GM21576 (cell line): ENCODE data around the gene ZBED6.

Source experiments
- ATAC-seq: cut with Tn5 transposase; IDR thresholded peaks from one replicate; pipeline ENCODE4 v1.9.1; 2021; ENCODE audit warnings: mild to moderate bottlenecking, moderate library complexity; ENCODE audit not compliant: unreplicated experiment

ZBED6 gene

DNA sequence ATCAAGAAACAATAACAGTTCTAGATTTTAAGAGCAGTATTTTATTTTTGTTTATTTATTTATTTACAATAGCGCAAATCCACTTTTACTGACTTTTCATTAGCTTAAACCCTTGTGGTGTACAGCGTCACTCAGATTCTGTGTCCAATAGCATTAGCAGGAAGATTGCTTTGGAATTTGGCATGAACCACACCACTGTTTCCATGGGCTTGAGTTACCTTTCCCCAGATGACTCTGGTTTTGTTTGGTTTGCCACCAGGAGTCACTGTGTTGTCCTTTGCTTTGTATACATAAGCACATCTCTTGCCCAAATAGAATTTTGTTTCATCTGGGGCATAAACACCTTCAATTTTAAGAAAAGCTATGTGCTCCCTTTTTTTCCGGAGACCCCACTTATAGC is 40.1 kb downstream of the ZBED6 start:
- no peak for ATAC-seq

DNA sequence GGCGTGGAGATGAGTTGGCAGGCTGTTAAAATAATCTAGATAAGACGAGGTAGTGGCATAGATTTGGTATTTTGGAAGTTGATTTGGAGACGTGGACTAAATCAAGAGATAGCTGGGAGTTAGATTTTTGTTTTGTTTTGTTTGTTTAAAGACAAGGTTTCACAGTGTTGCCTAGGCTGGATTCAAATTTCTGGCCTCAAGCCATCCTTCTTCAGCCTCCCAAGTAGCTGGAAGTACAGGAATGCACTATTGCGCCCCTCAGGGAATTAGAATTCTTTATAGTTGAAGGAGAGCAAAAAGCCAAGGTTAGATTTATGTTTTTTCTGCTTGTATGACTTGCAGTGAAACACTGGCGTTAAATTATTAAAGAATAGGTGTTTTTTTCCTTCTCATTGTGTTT is 43.7 kb downstream of the ZBED6 start:
- no peak for ATAC-seq

GRCh38 chr1:203840208-203840808 is 44.9 kb downstream of the ZBED6 start:
- ATAC-seq: no peak

DNA sequence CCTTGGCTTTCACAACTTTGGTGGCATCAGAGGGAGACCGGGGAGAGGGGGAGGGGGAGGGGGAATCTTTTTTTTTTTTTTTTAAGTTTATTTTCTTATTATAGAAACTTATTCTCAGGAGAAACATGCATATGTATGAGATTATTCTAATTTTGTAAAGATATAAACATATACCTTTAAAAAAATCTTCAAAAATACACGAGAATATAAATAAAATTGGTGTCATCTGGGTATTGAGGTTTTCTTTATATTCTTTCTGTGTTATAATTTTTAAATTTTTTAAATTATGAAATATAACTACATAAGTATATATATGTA is 47.1 kb downstream of the ZBED6 start:
- no peak for ATAC-seq

- ATAC-seq: no peak
Observed at GRCh38 chr1:203843435-203843834, 48.0 kb downstream of the ZBED6 start.
